ENCODE measurements around the gene CAST.
A peak's percentile ranks its signal among the peaks of the same experiment; 100 is the strongest.

CAST gene

GRCh38 chr5:96816991-96817390, 154.8 kb downstream of the CAST start (continued):
- TF ChIP-seq SP3 (tag by site-specific recombination; IDR thresholded peaks at IDR 0.05) (no peak), HOXA7 (CRISPR knock-in tag; IDR thresholded peaks at IDR 0.05; ENCODE audit: borderline replicate concordance) (no peak), ZNF701 (tag by site-specific recombination; IDR thresholded peaks at IDR 0.05) (no peak), GLI2 (tag by site-specific recombination; IDR thresholded peaks at IDR 0.05; ENCODE audit: borderline replicate concordance, low read depth) (no peak)

DNA sequence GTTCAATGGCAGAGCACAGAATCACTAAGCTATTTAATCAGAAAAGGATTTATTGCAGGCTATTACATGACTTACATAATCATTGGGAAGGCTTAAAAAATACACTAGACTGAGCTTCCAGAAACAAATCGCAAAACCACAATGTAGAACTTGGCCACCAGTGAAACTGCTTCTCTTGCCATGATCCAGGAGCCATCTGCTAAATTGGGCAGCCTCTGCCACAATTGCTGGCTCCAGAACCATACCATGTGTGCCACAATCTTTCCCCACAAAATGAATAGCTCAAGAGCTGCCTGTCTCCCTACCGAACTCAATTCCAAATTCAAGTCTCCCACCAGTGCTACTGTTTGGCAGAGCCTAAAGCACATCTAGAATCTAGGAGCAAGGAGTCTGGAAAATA, 155.3 kb downstream of the CAST start:
- ChIA-PET POLR2A (interaction anchor here (2.1 kb wide), 1 partner anchor 10 kb away, joined by 6 read pairs; the partner anchor contains the start of gene ERAP1), CTCF (interaction anchor here (0.5 to 1.0 kb wide), 4 partner anchors 51 to 689 kb away, joined by 3 to 4 read pairs (median 4); no protein-coding TSS in a partner anchor)
- Histone ChIP-seq H3K27ac (ENCODE audit: extremely low read depth, low read depth, low read length) (no peak overlapping the region), H3K4me1 (ENCODE audit: control insufficient read depth, insufficient read depth, low read length) (no peaks in the 10 kb centered on the region), H3K4me3 (ENCODE audit: low read depth, low read length) (no peak overlapping the region), H3K9me3 (ENCODE audit: control insufficient read depth, insufficient read depth, low read depth, low read length) (no peaks in the 10 kb centered on the region), H3K36me3 (ENCODE audit: control insufficient read depth in 2 of 2, insufficient read depth in 1 of 2, low read length in 2 of 2) (no peaks in the 10 kb centered on the region)
- TF ChIP-seq, protein P1, sequence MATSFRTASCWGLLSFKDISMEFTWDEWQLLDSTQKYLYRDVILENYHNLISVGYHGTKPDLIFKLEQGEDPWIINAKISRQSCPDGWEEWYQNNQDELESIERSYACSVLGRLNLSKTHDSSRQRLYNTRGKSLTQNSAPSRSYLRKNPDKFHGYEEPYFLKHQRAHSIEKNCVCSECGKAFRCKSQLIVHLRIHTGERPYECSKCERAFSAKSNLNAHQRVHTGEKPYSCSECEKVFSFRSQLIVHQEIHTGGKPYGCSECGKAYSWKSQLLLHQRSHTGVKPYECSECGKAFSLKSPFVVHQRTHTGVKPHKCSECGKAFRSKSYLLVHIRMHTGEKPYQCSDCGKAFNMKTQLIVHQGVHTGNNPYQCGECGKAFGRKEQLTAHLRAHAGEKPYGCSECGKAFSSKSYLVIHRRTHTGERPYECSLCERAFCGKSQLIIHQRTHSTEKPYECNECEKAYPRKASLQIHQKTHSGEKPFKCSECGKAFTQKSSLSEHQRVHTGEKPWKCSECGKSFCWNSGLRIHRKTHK (tag by site-specific recombination; IDR thresholded peaks at IDR 0.05) = no peak
- TF ChIP-seq OSR2 (tag by site-specific recombination; IDR thresholded peaks at IDR 0.05) = peak; percentile 68
- no peak for TF ChIP-seq ZBTB17 (tag by site-specific recombination; IDR thresholded peaks at IDR 0.05)
- TF ChIP-seq, protein P2, sequence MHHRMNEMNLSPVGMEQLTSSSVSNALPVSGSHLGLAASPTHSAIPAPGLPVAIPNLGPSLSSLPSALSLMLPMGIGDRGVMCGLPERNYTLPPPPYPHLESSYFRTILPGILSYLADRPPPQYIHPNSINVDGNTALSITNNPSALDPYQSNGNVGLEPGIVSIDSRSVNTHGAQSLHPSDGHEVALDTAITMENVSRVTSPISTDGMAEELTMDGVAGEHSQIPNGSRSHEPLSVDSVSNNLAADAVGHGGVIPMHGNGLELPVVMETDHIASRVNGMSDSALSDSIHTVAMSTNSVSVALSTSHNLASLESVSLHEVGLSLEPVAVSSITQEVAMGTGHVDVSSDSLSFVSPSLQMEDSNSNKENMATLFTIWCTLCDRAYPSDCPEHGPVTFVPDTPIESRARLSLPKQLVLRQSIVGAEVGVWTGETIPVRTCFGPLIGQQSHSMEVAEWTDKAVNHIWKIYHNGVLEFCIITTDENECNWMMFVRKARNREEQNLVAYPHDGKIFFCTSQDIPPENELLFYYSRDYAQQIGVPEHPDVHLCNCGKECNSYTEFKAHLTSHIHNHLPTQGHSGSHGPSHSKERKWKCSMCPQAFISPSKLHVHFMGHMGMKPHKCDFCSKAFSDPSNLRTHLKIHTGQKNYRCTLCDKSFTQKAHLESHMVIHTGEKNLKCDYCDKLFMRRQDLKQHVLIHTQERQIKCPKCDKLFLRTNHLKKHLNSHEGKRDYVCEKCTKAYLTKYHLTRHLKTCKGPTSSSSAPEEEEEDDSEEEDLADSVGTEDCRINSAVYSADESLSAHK (tag by site-specific recombination; IDR thresholded peaks at IDR 0.05) = no peak
- TF ChIP-seq ZNF585B (tag by site-specific recombination; IDR thresholded peaks at IDR 0.05) = no peak
- no peak for TF ChIP-seq ZNF571 (tag by site-specific recombination; IDR thresholded peaks at IDR 0.05)

DNA sequence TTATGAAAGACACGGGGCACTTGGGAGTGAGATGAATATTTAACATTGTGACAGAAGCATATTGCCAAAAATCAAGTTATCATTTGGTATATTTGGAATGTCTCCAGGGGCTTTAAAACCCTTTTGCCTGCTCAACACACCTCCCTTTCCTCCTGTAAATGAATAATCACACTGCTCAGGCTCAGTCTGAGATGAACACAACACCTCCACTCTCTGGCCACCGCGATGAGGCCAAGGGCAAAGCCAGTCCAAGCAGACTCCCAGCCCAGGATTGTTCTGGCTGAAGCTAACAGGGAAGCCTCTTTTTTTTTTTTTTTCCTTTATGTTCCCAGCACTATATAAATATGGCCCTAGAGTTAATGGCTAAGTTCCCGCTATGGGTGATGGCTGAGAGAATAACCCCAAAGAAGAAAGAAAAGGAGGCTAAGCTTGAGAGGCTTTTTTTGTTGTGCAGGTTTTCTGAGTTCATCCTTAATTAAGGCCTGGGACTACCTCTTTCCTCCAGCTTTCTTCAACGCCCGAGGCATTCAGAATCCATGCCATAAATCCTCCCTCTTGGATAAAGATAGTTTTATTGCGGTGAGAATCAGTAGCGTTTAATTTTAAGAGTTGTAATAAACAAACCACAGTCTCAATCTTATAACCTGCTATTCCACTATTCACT, 156.1 kb downstream of the CAST start:
- Histone ChIP-seq H3K9me3 (ENCODE audit: control insufficient read depth, insufficient read depth, low read depth, low read length) (no peaks in the 10 kb centered on the region), H3K4me1 (ENCODE audit: control insufficient read depth, insufficient read depth, low read length) (no peaks in the 10 kb centered on the region), H3K36me3 (ENCODE audit: control insufficient read depth in 2 of 2, insufficient read depth in 1 of 2, low read length in 2 of 2) (no peaks in the 10 kb centered on the region), H3K27ac (ENCODE audit: extremely low read depth, low read depth, low read length) (no peak overlapping the region), H3K4me3 (ENCODE audit: low read depth, low read length) (no peak overlapping the region)
- ChIA-PET CTCF (interaction anchor here (0.6 kb wide), 2 partner anchors 30 to 325 kb away, joined by 3 read pairs; no protein-coding TSS in a partner anchor), POLR2A (interaction anchor here (0.5 to 1.3 kb wide), 2 partner anchors 10 to 338 kb away, joined by 4 to 5 read pairs; no protein-coding TSS in a partner anchor)
- no peak for TF ChIP-seq ZSCAN18 (tag by site-specific recombination; IDR thresholded peaks at IDR 0.05)
- TF ChIP-seq ZNF654 (tag by site-specific recombination; IDR thresholded peaks at IDR 0.05; ENCODE audit: low read depth) = no peak
- TF ChIP-seq TRIM28 (IDR thresholded peaks at IDR 0.05; ENCODE audit: borderline replicate concordance, low read length) = no peak
- TF ChIP-seq ZNF423 (tag by site-specific recombination; IDR thresholded peaks at IDR 0.05) = no peak
- TF ChIP-seq ZNF18 (tag by site-specific recombination; IDR thresholded peaks at IDR 0.05) = no peak
- TF ChIP-seq, protein P3, sequence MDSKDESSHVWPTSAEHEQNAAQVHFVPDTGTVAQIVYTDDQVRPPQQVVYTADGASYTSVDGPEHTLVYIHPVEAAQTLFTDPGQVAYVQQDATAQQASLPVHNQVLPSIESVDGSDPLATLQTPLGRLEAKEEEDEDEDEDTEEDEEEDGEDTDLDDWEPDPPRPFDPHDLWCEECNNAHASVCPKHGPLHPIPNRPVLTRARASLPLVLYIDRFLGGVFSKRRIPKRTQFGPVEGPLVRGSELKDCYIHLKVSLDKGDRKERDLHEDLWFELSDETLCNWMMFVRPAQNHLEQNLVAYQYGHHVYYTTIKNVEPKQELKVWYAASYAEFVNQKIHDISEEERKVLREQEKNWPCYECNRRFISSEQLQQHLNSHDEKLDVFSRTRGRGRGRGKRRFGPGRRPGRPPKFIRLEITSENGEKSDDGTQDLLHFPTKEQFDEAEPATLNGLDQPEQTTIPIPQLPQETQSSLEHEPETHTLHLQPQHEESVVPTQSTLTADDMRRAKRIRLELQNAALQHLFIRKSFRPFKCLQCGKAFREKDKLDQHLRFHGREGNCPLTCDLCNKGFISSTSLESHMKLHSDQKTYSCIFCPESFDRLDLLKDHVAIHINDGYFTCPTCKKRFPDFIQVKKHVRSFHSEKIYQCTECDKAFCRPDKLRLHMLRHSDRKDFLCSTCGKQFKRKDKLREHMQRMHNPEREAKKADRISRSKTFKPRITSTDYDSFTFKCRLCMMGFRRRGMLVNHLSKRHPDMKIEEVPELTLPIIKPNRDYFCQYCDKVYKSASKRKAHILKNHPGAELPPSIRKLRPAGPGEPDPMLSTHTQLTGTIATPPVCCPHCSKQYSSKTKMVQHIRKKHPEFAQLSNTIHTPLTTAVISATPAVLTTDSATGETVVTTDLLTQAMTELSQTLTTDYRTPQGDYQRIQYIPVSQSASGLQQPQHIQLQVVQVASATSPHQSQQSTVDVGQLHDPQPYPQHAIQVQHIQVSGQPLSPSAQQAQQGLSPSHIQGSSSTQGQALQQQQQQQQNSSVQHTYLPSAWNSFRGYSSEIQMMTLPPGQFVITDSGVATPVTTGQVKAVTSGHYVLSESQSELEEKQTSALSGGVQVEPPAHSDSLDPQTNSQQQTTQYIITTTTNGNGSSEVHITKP (tag by site-specific recombination; IDR thresholded peaks at IDR 0.05) = no peak
- TF ChIP-seq FEZF1 (tag by site-specific recombination; IDR thresholded peaks at IDR 0.05) = 0 out of 2 replicates have a peak, but pooled peaks have one; percentile 6
- TF ChIP-seq OSR2 (tag by site-specific recombination; IDR thresholded peaks at IDR 0.05) = peak; percentile 77
- TF ChIP-seq SP7 (tag by site-specific recombination; IDR thresholded peaks at IDR 0.05) = peak; percentile 60
- no peak for TF ChIP-seq PRDM1 (tag by site-specific recombination; IDR thresholded peaks at IDR 0.05)
- no peak for TF ChIP-seq ZNF571 (tag by site-specific recombination; IDR thresholded peaks at IDR 0.05)
- TF ChIP-seq SALL2 (tag by site-specific recombination; IDR thresholded peaks at IDR 0.05; ENCODE audit: borderline replicate concordance) = no peak
- TF ChIP-seq ZNF560 (tag by site-specific recombination; IDR thresholded peaks at IDR 0.05; ENCODE audit: borderline replicate concordance) = no peak
- no peak for TF ChIP-seq ZNF776 (tag by site-specific recombination; IDR thresholded peaks at IDR 0.05; ENCODE audit: borderline replicate concordance)

Measured in HEK293 (cell line).